K562 treated with DMSO at 1 percent for 48 hours (cell line): ENCODE measurements around the gene FMN1. TPM values are rescaled to one million over a fixed set of nuclear protein-coding genes. Genes with fewer than 3 reads are reported as not detected.

Experiments used
- total RNA-seq: library from RNA; unstranded; fragments of 300-600 nt; gene quantifications from 2 replicates; pipeline ENCODE4 v1.2.3, GENCODE V29; 2022; ENCODE audit warnings: low replicate concordance; ENCODE audit errors: extremely low read depth

FMN1 gene
- not detected in 2 replicates for total RNA-seq

DNA sequence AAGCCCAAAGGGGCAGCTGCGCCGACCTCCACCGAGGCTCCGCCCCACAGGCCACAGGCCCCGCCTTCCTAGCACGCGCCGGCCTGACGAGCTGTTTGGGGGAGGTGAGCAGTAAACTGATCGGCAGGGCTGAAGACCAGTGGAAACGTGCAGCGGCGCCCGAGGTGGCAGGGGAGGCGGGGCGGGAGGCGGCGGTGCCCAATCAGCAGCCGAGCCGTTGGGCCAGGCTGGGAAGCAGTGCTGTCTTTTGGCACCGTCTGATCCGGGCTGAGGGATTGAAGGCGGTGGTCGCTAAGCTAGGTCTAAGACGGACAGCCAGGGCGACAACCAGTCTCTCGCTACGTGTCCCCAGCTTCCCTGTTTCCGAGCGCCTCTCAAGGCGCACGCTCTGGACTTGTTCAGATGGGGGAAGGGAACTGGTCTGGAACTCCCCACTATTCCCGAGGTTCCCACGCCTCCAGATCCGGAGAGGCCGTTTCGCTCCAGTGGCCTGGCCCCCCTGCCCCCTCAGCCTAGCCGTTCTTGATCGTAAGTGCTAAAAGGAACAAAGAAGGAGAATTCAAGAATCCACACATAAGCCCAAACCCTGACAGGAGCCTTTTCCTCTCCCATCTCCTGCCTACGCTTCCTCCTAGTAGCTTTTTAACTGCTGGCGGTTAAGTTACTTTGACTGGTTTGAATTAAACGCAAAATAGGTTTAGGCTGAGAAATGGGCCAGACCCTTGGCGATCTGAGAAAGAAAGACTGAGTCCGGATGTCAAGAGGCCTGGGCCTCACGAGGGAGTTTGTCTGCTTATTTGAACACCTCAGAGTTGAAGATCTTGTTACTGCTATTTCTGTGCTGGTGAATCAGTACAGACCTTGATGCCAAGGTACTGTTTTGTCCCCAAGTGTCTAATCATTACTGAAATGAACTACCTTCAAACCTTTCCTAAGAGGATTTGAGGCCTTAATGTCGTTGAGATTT is at the start of gene FMN1:
FMN1 (minus strand) TSS at position 11 of the 967 bp plus-strand sequence. CDS start 39,800 bp downstream, outside the sequence.

DNA sequence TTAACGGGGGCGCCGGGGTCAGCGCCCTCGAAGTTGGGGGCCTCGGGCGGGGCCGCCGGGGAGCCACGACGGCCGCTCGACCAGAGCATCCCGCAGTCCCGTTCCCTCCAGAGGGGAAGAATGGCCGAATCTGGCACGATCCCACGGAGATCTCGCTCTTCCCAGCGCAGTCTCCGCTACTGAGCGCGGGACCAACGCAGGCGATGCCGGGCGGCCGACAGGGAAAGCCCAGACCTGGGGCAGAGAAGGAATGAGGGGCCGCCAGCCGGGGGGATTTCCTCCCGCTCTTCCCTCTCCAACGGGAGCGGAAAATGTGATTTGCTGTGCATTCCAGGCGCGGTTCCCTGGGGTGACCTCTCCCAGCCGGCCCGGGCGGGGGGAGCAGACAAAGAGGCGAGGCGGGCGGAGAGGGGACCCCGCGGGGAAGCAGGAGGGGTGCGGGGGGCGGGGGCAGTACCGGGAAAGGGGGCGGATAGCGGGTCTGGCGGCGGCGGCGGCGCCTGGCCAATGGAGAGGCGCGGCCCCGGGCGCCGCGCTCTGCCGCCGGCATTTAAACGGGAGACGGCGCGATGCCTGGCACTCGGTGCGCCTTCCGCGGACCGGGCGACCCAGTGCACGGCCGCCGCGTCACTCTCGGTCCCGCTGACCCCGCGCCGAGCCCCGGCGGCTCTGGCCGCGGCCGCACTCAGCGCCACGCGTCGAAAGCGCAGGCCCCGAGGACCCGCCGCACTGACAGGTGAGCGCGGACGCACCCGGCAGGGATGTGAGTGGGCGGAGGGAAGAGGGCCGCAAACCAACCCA is 476.9 kb downstream of the FMN1 start, which contains the start of gene GREM1:
GREM1 (plus strand) TSS at position 579 of the 801 bp plus-strand sequence. CDS start 12,687 bp downstream, outside the sequence.

Other genes starting within 250 kb of the FMN1 start
- gene RYR3, start 116.3 kb upstream of the FMN1 start, total RNA-seq, result not detected in 2 replicates